IMR-90 (cell line): ENCODE results near the gene AHCYL1. TPM values are rescaled to one million over a fixed set of nuclear protein-coding genes. Genes with fewer than 3 reads are reported as not detected.

Source experiments
- ATAC-seq: fragments of 200-7000 bp; cut with Tn5 transposase; 2 replicates; pipeline ENCODE4 v1.9.1; 2020; ENCODE audit warnings: low read depth, mild to moderate bottlenecking, moderate library complexity
- BruUV-seq: library from RNA; stranded (reverse); fragments of 400-500 nt; replicated peaks from 2 replicates; lab custom pipeline; 2021; lab: Mats Ljungman, UMichigan
- CTCF ChIA-PET: fragments of 300-600 bp; formaldehyde crosslinking; extraction: SDS; loops from one replicate; lab custom pipeline; 2021; ENCODE audit warnings: antibody characterized with exemption; lab: Yijun Ruan, JAX
- POLR2A ChIA-PET: fragments of 300-600 bp; sonication (Branson Sonifier 250); formaldehyde crosslinking; loops from one replicate; lab custom pipeline; 2022; ENCODE audit warnings: antibody characterized with exemption; ENCODE audit not compliant: unreplicated experiment; lab: Charles Lee
- DNase-seq: peaks from one replicate; pipeline ENCODE4 v3.0.0; 2013
- H2AFZ ChIP-seq: replicated peaks from 2 replicates; pipeline ENCODE3; 2013; ENCODE audit warnings: low read length, mild to moderate bottlenecking; ENCODE audit not compliant: poor library complexity
- H2AK5ac ChIP-seq: 2 replicates; pipeline ENCODE4 v1.6.1; 2013; ENCODE audit warnings: low read depth, low read length, inconsistent platforms
- H2AK9ac ChIP-seq: replicated peaks from 2 replicates; pipeline ENCODE3; 2013; ENCODE audit warnings: mild to moderate bottlenecking, low read depth, low read length, moderate library complexity; ENCODE audit not compliant: poor library complexity
- H2BK120ac ChIP-seq: 2 replicates; pipeline ENCODE4 v1.6.1; 2013; ENCODE audit warnings: low read depth, low read length, inconsistent platforms
- H2BK15ac ChIP-seq: 3 replicates; pipeline ENCODE4 v1.6.1; 2013; ENCODE audit warnings: low read depth, low read length, inconsistent platforms
- H2BK20ac ChIP-seq: 2 replicates; pipeline ENCODE4 v1.6.1; 2013; ENCODE audit warnings: low read depth, mild to moderate bottlenecking, inconsistent platforms, low read length, moderate library complexity
- H2BK5ac ChIP-seq: 2 replicates; pipeline ENCODE4 v1.6.1; 2013; ENCODE audit warnings: mild to moderate bottlenecking, low read depth, low read length, inconsistent platforms; ENCODE audit not compliant: poor library complexity, severe bottlenecking
- H3K14ac ChIP-seq: replicated peaks from 2 replicates; pipeline ENCODE4 v1.6.1; 2013; ENCODE audit warnings: low read depth, low read length, inconsistent platforms
- H3K18ac ChIP-seq: 2 replicates; pipeline ENCODE4 v1.6.1; 2013; ENCODE audit warnings: low read depth, low read length, control low read depth
- H3K23ac ChIP-seq: 2 replicates; pipeline ENCODE4 v1.6.1; 2013; ENCODE audit warnings: low read depth, low read length, inconsistent platforms
- H3K27ac ChIP-seq: 2 replicates; pipeline ENCODE4 v1.5.1; 2013; ENCODE audit warnings: mild to moderate bottlenecking, control low read depth, low read length; ENCODE audit not compliant: insufficient read depth
- H3K27me3 ChIP-seq: 2 replicates; pipeline ENCODE4 v1.6.1; 2013; ENCODE audit warnings: low read length; ENCODE audit not compliant: control insufficient read depth, insufficient read depth
- H3K36me3 ChIP-seq: 2 replicates; pipeline ENCODE4 v1.6.1; 2013; ENCODE audit warnings: low read length, mixed read lengths; ENCODE audit not compliant: control insufficient read depth, insufficient read depth
- H3K4ac ChIP-seq: 2 replicates; pipeline ENCODE4 v1.6.1; 2013; ENCODE audit warnings: low read depth, low read length, inconsistent platforms
- H3K4me1 ChIP-seq: 2 replicates; pipeline ENCODE4 v1.6.1; 2013; ENCODE audit warnings: low read length, mixed read lengths; ENCODE audit not compliant: control insufficient read depth, insufficient read depth
- H3K4me2 ChIP-seq: 2 replicates; pipeline ENCODE4 v1.6.1; 2013; ENCODE audit warnings: low read depth, mild to moderate bottlenecking, control low read depth, low read length, moderate library complexity
- H3K4me3 ChIP-seq: 2 replicates; pipeline ENCODE4 v1.5.1; 2013; ENCODE audit warnings: low read depth, mild to moderate bottlenecking, control low read depth, low read length, moderate library complexity; ENCODE audit not compliant: insufficient read depth
- H3K56ac ChIP-seq: 2 replicates; pipeline ENCODE4 v1.6.1; 2013; ENCODE audit warnings: low read length, inconsistent platforms; ENCODE audit not compliant: insufficient read depth; ENCODE audit errors: extremely low read depth
- H3K79me1 ChIP-seq, 2 experiments: 2 replicates each; pipeline ENCODE4 v1.6.1; 2013; ENCODE audit warnings: low read length in 2 of 2, inconsistent platforms in 1 of 2, low read depth in 1 of 2
- H3K9ac ChIP-seq: 2 replicates; pipeline ENCODE4 v1.6.1; 2013; ENCODE audit warnings: low read depth, low read length, control low read depth
- H3K9me1 ChIP-seq: 2 replicates; pipeline ENCODE4 v1.6.1; 2013; ENCODE audit warnings: low read length, inconsistent platforms; ENCODE audit not compliant: insufficient read depth
- H3K9me3 ChIP-seq: 2 replicates; pipeline ENCODE4 v1.6.1; 2013; ENCODE audit warnings: low read length; ENCODE audit not compliant: control insufficient read depth, insufficient read depth
- H4K20me1 ChIP-seq: 2 replicates; pipeline ENCODE4 v1.6.1; 2013; ENCODE audit warnings: low read length, inconsistent platforms; ENCODE audit not compliant: insufficient read depth
- H4K5ac ChIP-seq: 2 replicates; pipeline ENCODE4 v1.6.1; 2013; ENCODE audit warnings: mild to moderate bottlenecking, low read depth, low read length, control low read depth
- H4K8ac ChIP-seq, 2 experiments: 2 replicates each; pipeline ENCODE4 v1.6.1; 2013; ENCODE audit warnings: low read depth in 2 of 2, low read length in 2 of 2, control low read depth in 1 of 2, inconsistent platforms in 1 of 2
- H4K91ac ChIP-seq: 2 replicates; pipeline ENCODE4 v1.6.1; 2013; ENCODE audit warnings: low read depth, low read length, inconsistent platforms; ENCODE audit not compliant: insufficient read depth
- CHD1 ChIP-seq: IDR thresholded peaks from 2 replicates; pipeline ENCODE4 v1.6.1; 2012; ENCODE audit warnings: low read depth, low read length, improper control_type of control experiment
- FOS ChIP-seq: fragments of 150-350 bp; IDR thresholded peaks from 2 replicates; pipeline ENCODE4 v1.6.1; 2016; ENCODE audit warnings: low read depth, low read length
- MAZ ChIP-seq: IDR thresholded peaks from 2 replicates; pipeline ENCODE4 v1.6.1; 2012; ENCODE audit warnings: low read depth, mild to moderate bottlenecking, low read length, improper control_type of control experiment, moderate library complexity, borderline replicate concordance
- NFE2L2 ChIP-seq: fragments of 150-350 bp; IDR thresholded peaks from 2 replicates; pipeline ENCODE4 v1.6.1; 2016; ENCODE audit warnings: low read depth, mild to moderate bottlenecking, low read length
- POLR2A ChIP-seq: IDR thresholded peaks from 2 replicates; pipeline ENCODE4 v1.6.1; 2012; ENCODE audit warnings: mild to moderate bottlenecking, low read depth, low read length
- RAD21 ChIP-seq: IDR thresholded peaks from 2 replicates; pipeline ENCODE4 v1.6.1; 2012; ENCODE audit warnings: low read length, improper control_type of control experiment
- RCOR1 ChIP-seq: IDR thresholded peaks from 2 replicates; pipeline ENCODE4 v1.6.1; 2012; ENCODE audit warnings: mild to moderate bottlenecking, low read length, improper control_type of control experiment; ENCODE audit not compliant: insufficient replicate concordance
- WGBS, 2 experiments: methylation state at CpG; one replicate each; pipeline versions ENCODE4 v1.1.5 to v1.1.7; 2013; ENCODE audit warnings: missing lambda C conversion rate in 2 of 2; ENCODE audit not compliant: insufficient read length in 1 of 2; ENCODE audit errors: extremely low coverage in 2 of 2; 5-methylcytosine and 5-hydroxymethylcytosine counted together
- dilution Hi-C: fragments of 300-500 bp; cut with HindIII; formaldehyde crosslinking; loops from one replicate; pipeline ENCODE4 v1.14.3; 2018; ENCODE audit warnings: low sequenced_read_pairs; ENCODE audit not compliant: unreplicated experiment
- in situ Hi-C: fragments of 300-500 bp; cut with MboI; formaldehyde crosslinking; loops from 3 replicates; pipeline ENCODE4 v1.14.3; 2019; ENCODE audit warnings: low sequenced_read_pairs, inconsistent platforms, mixed read lengths
- intact Hi-C: fragments of 100-400 bp; cut with micrococcal nuclease; formaldehyde crosslinking; loops from 2 replicates; pipeline ENCODE4 v1.10.0; 2022
- polyA plus RNA-seq, 3 experiments: library from polyadenylated mRNA; depleted of rRNA; stranded (reverse); fragments of >200 nt; gene quantifications; 2 replicates each; pipeline ENCODE4 v1.2.3, GENCODE V29; 2012; ENCODE audit warnings: low replicate concordance in 1 of 3
- total RNA-seq: library from RNA; depleted of rRNA; stranded (reverse); fragments of >200 nt; gene quantifications from 2 replicates; pipeline ENCODE4 v1.2.3, GENCODE V29; 2012
- TF ChIP-seq, protein P1 (sequence below): fragments of 150-350 bp; IDR thresholded peaks from 2 replicates; pipeline ENCODE4 v1.6.1; 2017; ENCODE audit warnings: mild to moderate bottlenecking, antibody characterized with exemption, low read length, low read depth

AHCYL1 gene
- total and polyA plus RNA-seq, 2 of the 4 experiments (the other 2 are of a cell fraction) = 75.1 to 76.0 TPM

DNA sequence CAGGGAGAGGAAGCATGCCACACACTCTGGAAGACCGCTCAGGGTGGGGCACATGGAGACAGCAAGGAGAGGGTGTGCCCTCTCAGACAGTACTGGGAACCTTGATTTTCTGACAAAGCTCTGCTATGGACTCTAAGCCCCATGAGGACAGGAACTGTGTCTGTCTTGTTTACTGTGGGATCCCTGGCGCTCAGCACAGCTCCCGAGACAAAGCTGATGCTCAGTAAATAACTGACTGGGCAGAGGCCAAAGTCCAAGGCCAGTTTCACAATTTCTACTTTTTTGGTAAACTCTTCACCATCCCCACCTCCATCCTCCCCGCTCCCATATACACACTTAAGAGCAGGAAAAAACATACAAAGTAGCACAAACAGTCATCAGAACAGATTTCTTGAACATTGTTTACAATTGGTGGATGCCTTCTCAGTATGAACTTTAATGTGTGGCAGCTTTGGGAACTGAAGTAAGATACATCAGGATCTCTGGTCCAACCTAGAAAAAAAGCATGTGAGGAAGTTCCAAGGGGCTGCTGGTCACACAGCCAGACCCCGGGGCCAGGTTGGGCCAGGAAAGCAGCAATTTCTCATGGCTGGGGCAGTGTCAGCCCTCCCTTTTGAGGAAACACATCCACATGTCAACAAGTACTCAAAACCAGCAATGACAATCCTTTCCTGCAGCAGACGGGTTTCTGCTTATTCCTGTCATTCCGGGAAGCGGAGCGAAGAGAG lies 5.6 kb upstream of the AHCYL1 start (continued):
- no peak for TF ChIP-seq RCOR1
- TF ChIP-seq RAD21 = no peak

DNA sequence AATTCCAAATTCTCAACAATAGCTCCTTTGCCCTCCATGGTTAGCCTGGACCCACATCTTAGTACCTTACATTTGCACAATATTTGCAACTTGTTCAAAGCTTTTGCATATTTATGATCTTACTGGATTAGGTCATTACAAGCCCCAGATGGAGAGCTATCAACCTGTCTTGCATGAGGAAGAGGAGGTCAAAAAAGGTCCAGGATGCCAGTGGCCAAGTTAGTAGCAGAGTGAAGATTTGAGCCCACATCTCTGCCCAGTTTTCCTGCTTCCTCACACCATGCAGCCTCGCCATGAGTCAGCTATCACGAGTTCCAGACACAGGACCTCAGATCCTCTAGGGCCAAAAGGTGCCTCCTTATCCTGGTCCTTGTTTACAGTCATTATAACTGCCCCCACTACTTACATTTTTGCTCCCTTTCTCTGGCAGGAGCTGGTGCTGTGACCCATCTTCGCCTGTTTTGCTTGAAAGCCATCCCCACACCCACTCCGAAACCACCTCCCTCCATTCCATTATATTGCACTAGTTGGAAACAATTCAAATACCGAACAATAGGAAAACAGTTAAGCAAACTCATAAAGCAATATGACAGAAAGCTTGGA lies 5.0 kb upstream of the AHCYL1 start:
- H3K4me1 ChIP-seq = peaks cover 32% of the 10 kb centered on the region
- peak; percentile 71 for DNase-seq

More for the DNA sequence above, 5.0 kb upstream of the AHCYL1 start:
- POLR2A ChIA-PET = interaction anchor here (1.3 kb wide), 1 partner anchor 20 kb away, joined by 3 read pairs; no protein-coding TSS in a partner anchor
- Histone ChIP-seq H4K8ac (peak overlapping the region; percentile 70 to 87; a peak in 2 of 4 replicates), H4K5ac (peak overlapping the region; percentile 78), H3K9me1 (peaks cover 24% of the 10 kb centered on the region), H3K18ac (peak overlapping the region; percentile 72), H3K9me3 (peaks cover 12% of the 10 kb centered on the region), H4K91ac (peak overlapping the region; percentile 96), H2AFZ (peak overlapping the region; percentile 24), H2AK5ac (peak overlapping the region; percentile 99; the same call in 1 of the 2 replicates), H3K9ac (no peak overlapping the region), H3K4me3 (no peak overlapping the region), H4K20me1 (no peaks in the 10 kb centered on the region), H3K27ac (peak overlapping the region; percentile 91), H2BK120ac (peak overlapping the region; percentile 100), H3K14ac (peak overlapping the region; percentile 78), H3K4me2 (peak overlapping the region; percentile 23; the same call in 1 of the 2 replicates), H2AK9ac (peak overlapping the region; percentile 38), H3K4ac (peak overlapping the region; percentile 99), H2BK15ac (peak overlapping the region; percentile 99; the same call in 2 of the 3 replicates), H3K23ac (peak overlapping the region; percentile 63), H3K27me3 (no peaks in the 10 kb centered on the region), H3K56ac (peak overlapping the region; percentile 66; the same call in 1 of the 2 replicates), H3K36me3 (no peaks in the 10 kb centered on the region), H2BK5ac (peak overlapping the region; percentile 61), H2BK20ac (peak overlapping the region; percentile 81), H3K79me1 (no peaks in the 10 kb centered on the region)
- dilution Hi-C loops = no loop called here
- in situ Hi-C loops = loop anchor here (5.0 kb wide), 2 partner anchors 62 to 337 kb away; no protein-coding TSS in a partner anchor
- ATAC-seq = peak; percentile 22
- TF ChIP-seq FOS (0 out of 2 replicates have a peak, but pooled peaks have one; percentile 22), MAZ (no peak), POLR2A (no peak), CHD1 (no peak), NFE2L2 (peak; percentile 59)
- TF ChIP-seq, protein P1, sequence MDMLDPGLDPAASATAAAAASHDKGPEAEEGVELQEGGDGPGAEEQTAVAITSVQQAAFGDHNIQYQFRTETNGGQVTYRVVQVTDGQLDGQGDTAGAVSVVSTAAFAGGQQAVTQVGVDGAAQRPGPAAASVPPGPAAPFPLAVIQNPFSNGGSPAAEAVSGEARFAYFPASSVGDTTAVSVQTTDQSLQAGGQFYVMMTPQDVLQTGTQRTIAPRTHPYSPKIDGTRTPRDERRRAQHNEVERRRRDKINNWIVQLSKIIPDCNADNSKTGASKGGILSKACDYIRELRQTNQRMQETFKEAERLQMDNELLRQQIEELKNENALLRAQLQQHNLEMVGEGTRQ = peak; percentile 22; the same call in 1 of the 2 replicates
- CTCF ChIA-PET = interaction anchor here (0.6 to 2.0 kb wide), 6 partner anchors 45 to 203 kb away, joined by 3 to 10 read pairs (median 3); no protein-coding TSS in a partner anchor
- WGBS, 2 experiments = 20% methylated on average over 3 of the region's 5 CpGs; no CpG with 5 or more reads in 1 of the 2 experiments
- no TSS peak for BruUV-seq
- intact Hi-C loops = loop anchor here (2.0 to 5.0 kb wide), 2 partner anchors 47 to 61 kb away; no protein-coding TSS in a partner anchor
